Endothelial cell of umbilical vein (primary cell): ENCODE data around the gene ACKR3.

Experiments used
- CTCF ChIP-seq, 2 donors: IDR thresholded peaks; 1 replicate in 1 of 2; 2 replicates in 1 of 2; pipeline ENCODE4 v1.5.1; 2011; ENCODE audit warnings: low read length in 2 of 2, mild to moderate bottlenecking in 2 of 2, moderate library complexity in 2 of 2, control low read depth in 1 of 2, inconsistent platforms in 1 of 2, low read depth in 1 of 2; ENCODE audit not compliant: insufficient read depth in 1 of 2; ENCODE audit errors: extremely low read depth in 1 of 2
- EZH2 ChIP-seq: IDR thresholded peaks from 2 replicates; pipeline ENCODE4 v1.6.1; 2012; ENCODE audit warnings: borderline replicate concordance, low read depth, mild to moderate bottlenecking, moderate library complexity, low read length, inconsistent platforms; ENCODE audit not compliant: severe bottlenecking
- FOS ChIP-seq: IDR thresholded peaks from 2 replicates; pipeline ENCODE4 v1.6.1; 2011; ENCODE audit warnings: mild to moderate bottlenecking, low read length, moderate library complexity, borderline replicate concordance; ENCODE audit not compliant: insufficient read depth
- POLR2AphosphoS5 ChIP-seq: IDR thresholded peaks from 2 replicates; pipeline ENCODE4 v1.6.1; 2012; ENCODE audit warnings: low read depth, mild to moderate bottlenecking, control low read depth, low read length, moderate library complexity; ENCODE audit not compliant: insufficient read depth

- no peak for TF ChIP-seq EZH2
- no peak for TF ChIP-seq POLR2AphosphoS5
- TF ChIP-seq CTCF (IDR thresholded peaks at IDR 0.05; ENCODE audit: extremely low read depth in 1 of 2, insufficient read depth in 1 of 2, low read depth in 1 of 2, low read length in 2 of 2): no peak
- no peak for TF ChIP-seq FOS
Observed at GRCh38 chr2:236585966-236586365, 16.3 kb downstream of the ACKR3 start.
